Measurements from ENCODE around the gene SORCS1. TPM values are rescaled to one million over a fixed set of nuclear protein-coding genes. Genes with fewer than 3 reads are reported as not detected.
A peak's percentile ranks its signal among the peaks of the same experiment; 100 is the strongest.

Gene SORCS1
- total RNA-seq, 4 donors from 2014 or later: 7.1 to 16.7 (median 10.7) TPM

DNA sequence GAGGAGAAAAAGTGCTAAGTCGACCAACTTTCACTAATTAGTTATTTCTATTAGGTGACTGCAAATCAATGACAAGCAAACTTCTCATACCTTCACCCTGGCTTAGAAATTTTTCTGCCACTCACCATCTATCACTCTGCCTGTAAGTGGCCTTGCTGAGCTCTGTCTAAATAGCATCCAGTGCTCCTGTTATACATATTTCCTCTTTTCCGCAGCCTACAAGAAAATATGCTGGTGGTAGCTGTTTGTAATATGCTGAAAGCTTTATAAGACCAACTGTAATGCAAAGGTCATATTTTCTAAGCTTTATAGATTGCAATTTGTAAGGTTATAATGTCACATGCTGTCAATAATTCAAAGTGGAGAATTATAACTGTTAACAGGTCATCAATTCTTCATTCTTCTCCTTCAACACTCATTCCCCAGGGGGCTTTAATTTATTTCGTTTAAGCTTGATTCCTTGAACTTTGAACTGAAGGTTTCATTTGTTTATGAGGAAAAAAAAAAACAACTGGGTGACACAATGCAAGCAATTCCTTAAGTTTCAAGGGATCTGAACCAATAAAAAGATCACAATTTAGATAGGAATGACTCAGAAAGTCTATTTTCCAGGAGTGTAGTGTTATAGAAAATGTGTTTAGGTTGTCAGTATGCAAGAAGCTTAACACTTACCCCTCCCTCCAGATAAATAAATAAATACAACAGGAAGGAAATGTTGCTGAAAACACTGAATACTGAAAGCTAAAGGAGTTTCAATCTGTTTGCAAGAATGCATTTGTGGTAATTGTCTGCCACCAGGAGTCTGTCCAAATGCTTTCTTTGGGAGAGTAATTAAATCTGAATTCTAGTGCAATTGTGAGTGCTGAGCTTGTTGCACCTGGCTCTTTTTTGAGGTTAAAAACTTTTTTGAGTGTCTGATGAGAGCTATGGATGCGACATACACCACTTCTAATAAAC is 183.7 kb downstream of the SORCS1 start:
- peak; percentile 21 for DNase-seq (ENCODE audit: extremely low spot score)
- intact Hi-C loops (cut with DNase I): no loop called here
- Histone ChIP-seq H3K27ac (replicated peaks in 1 of 4) (no peak overlapping the region), H3K27me3 (no peaks in the 10 kb centered on the region), H3K9me3 (no peaks in the 10 kb centered on the region), H3K4me3 (no peak overlapping the region), H3K36me3 (no peaks in the 10 kb centered on the region), H3K4me1 (peaks cover 0 to 24% (median 19%) of the 10 kb centered on the region in 4 donors)
- TF ChIP-seq EP300 (IDR thresholded peaks at IDR 0.05) (no peak), POLR2AphosphoS5 (IDR thresholded peaks at IDR 0.05) (no peak), POLR2A (IDR thresholded peaks at IDR 0.05; ENCODE audit: low read depth) (no peak)
- TF ChIP-seq, protein P1, sequence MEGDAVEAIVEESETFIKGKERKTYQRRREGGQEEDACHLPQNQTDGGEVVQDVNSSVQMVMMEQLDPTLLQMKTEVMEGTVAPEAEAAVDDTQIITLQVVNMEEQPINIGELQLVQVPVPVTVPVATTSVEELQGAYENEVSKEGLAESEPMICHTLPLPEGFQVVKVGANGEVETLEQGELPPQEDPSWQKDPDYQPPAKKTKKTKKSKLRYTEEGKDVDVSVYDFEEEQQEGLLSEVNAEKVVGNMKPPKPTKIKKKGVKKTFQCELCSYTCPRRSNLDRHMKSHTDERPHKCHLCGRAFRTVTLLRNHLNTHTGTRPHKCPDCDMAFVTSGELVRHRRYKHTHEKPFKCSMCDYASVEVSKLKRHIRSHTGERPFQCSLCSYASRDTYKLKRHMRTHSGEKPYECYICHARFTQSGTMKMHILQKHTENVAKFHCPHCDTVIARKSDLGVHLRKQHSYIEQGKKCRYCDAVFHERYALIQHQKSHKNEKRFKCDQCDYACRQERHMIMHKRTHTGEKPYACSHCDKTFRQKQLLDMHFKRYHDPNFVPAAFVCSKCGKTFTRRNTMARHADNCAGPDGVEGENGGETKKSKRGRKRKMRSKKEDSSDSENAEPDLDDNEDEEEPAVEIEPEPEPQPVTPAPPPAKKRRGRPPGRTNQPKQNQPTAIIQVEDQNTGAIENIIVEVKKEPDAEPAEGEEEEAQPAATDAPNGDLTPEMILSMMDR (IDR thresholded peaks at IDR 0.05): no peak
- WGBS: 76% methylated on average over 4 of the region's 4 CpGs

DNA sequence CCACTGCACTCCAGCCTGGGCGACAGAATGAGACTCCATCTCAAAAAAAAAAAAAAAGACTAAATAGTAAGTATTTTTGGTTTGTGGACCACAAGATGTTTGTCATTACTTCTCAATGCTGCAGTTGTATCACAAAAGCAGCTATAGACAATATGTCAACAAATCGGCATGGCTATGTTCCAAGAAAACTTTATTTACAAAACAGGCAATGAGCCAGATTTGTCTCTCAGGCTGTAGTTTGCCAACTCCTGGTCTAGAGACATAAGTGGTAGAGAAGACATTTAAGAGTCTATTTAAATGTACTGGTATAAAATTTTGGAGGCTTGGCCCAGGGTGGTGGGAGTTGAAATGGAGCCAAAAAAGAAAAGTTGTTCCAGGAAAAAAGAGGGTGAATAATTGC is 185.8 kb downstream of the SORCS1 start:
- Histone ChIP-seq H3K4me3 (no peak overlapping the region), H3K36me3 (no peaks in the 10 kb centered on the region), H3K4me1 (peaks cover 0 to 24% (median 19%) of the 10 kb centered on the region in 4 donors), H3K27ac (replicated peaks in 1 of 4) (no peak overlapping the region), H3K27me3 (no peaks in the 10 kb centered on the region), H3K9me3 (no peaks in the 10 kb centered on the region)
- intact Hi-C loops (cut with DNase I): no loop called here
- TF ChIP-seq EP300 (IDR thresholded peaks at IDR 0.05) (no peak), POLR2A (IDR thresholded peaks at IDR 0.05; ENCODE audit: low read depth) (no peak), POLR2AphosphoS5 (IDR thresholded peaks at IDR 0.05) (no peak)
- TF ChIP-seq, protein P1 (IDR thresholded peaks at IDR 0.05): no peak
- no peak for DNase-seq (ENCODE audit: extremely low spot score)
- WGBS: 68% methylated on average over 2 of the region's 2 CpGs

DNA sequence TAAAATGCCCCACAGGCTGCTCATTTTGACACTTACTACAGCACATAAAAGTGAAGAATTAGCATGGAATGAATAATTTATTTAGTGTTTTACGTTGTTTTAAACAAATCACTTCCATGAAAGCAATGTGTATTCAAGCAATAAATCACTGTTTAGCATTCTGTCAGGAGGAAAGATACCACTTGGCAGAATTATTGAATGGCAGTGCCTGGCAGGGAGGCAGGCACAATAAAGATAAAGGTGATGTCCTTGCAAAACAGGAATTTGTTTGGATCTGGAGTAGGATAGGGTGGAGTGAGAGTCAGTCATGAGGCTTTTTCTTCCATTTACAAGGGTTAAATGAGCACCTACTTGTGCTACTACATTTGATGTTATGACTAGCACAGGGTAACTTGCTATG is 190.8 kb downstream of the SORCS1 start:
- Histone ChIP-seq H3K4me3 (no peak overlapping the region), H3K27ac (replicated peaks in 1 of 4) (no peak overlapping the region), H3K4me1 (no peaks in the 10 kb centered on the region), H3K9me3 (no peaks in the 10 kb centered on the region), H3K27me3 (no peaks in the 10 kb centered on the region), H3K36me3 (no peaks in the 10 kb centered on the region)
- intact Hi-C loops (cut with DNase I): no loop called here
- no peak for DNase-seq (ENCODE audit: extremely low spot score)
- 65% methylated on average over 1 of the region's 1 CpG for WGBS
- no peak for TF ChIP-seq POLR2AphosphoS5 (IDR thresholded peaks at IDR 0.05)
- no peak for TF ChIP-seq EP300 (IDR thresholded peaks at IDR 0.05)
- no peak for TF ChIP-seq POLR2A (IDR thresholded peaks at IDR 0.05; ENCODE audit: low read depth)
- TF ChIP-seq, protein P1 (IDR thresholded peaks at IDR 0.05): no peak

DNA sequence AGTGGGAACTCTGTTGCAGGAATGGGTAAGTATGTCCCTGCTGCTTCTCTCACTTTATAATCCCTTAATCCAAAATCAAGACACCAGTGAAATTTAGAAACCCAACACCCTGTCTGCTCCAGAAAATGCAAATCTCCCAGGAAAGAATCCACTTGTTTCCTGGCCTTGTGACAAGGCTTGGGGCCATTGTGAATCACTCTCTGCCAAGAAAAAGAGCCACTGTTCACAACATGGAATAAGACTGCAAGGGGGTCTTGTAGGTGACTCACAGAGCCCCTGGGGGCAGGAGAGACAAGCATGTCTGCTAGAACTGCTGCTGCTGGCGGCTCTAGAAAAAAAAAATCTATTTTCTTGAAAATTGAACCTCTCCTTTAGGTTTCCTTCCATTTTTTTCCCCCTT is 191.2 kb downstream of the SORCS1 start:
- WGBS: 53% methylated on average over 1 of the region's 1 CpG
- TF ChIP-seq EP300 (IDR thresholded peaks at IDR 0.05) (no peak), POLR2A (IDR thresholded peaks at IDR 0.05; ENCODE audit: low read depth) (no peak), POLR2AphosphoS5 (IDR thresholded peaks at IDR 0.05) (no peak)
- TF ChIP-seq, protein P1 (IDR thresholded peaks at IDR 0.05): no peak

More for the DNA sequence above, 191.2 kb downstream of the SORCS1 start:
- Histone ChIP-seq H3K27ac (replicated peaks in 1 of 4) (no peak overlapping the region), H3K36me3 (no peaks in the 10 kb centered on the region), H3K4me3 (no peak overlapping the region), H3K27me3 (no peaks in the 10 kb centered on the region), H3K4me1 (no peaks in the 10 kb centered on the region), H3K9me3 (no peaks in the 10 kb centered on the region)
- DNase-seq (ENCODE audit: extremely low spot score): peak; percentile 17
- intact Hi-C loops (cut with DNase I): no loop called here

All from esophagus muscularis mucosa (tissue), 4 donors.